ENCODE results near the gene CDK5R1. TPM values are rescaled to one million over a fixed set of nuclear protein-coding genes. Genes with fewer than 3 reads are reported as not detected.

The CDK5R1 gene
- total and polyA plus RNA-seq, 2 donors (not counting 1 experiment from before 2014, with no cell fraction given), result 2.4 to 6.2 TPM

DNA sequence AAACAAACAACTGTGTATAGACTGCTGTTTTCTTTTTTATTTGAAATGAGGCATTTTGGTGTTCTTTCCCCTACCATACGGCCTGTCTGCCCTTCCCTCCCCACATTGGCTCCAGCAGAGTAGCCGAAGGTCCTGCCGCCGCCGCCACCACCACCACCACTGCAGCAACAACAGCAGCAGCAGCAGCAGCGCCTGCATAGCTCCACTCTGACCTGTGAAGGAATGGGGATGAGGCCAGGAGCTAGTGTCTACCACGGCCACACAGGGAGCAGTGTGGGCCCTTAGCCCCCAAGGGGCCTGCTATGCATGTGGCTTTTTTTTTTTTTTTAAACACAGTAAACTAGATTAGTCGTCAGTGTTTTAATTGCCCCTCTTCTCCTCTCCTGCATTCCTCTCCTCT lies 5.6 kb upstream of the CDK5R1 start:
- H3K27ac Mint-ChIP-seq, result peak overlapping the region; percentile 15
- Histone ChIP-seq H3K9me3 (ENCODE audit: control extremely low read depth in 1 of 3, control insufficient read depth in 2 of 3, insufficient read depth in 1 of 3, low read length in 2 of 3) (no peaks in the 10 kb centered on the region), H3K36me3 (replicated peaks in 1 of 2; ENCODE audit: control extremely low read depth in 1 of 2, control insufficient read depth in 1 of 2, extremely low read depth in 1 of 2, insufficient read depth in 2 of 2, low read length in 1 of 2) (peaks cover 3 to 56% of the 10 kb centered on the region in 2 experiments), H3K4me2 (replicated peaks; ENCODE audit: low read depth, low read length, poor library complexity, severe bottlenecking) (no peak overlapping the region), H3K79me2 (ENCODE audit: control insufficient read depth, insufficient read depth, low read length) (no peaks in the 10 kb centered on the region), H3K4me1 (ENCODE audit: control insufficient read depth in 2 of 2, insufficient read depth in 2 of 2, low read length in 2 of 2) (peaks cover 10 to 15% of the 10 kb centered on the region in 2 donors), H3K4me3 (ENCODE audit: control extremely low read depth in 1 of 5, extremely low read depth in 1 of 5, insufficient read depth in 1 of 5, low read depth in 2 of 5, low read length in 4 of 5) (no peak overlapping the region), H3K27me3 (replicated peaks in 1 of 4; ENCODE audit: control extremely low read depth in 1 of 4, control insufficient read depth in 3 of 4, insufficient read depth in 4 of 4, low read length in 3 of 4) (no peaks in the 10 kb centered on the region), H3K27ac (ENCODE audit: low read length in 2 of 2) (no peak overlapping the region), H4K20me1 (ENCODE audit: control insufficient read depth, insufficient read depth, low read length, poor library complexity, severe bottlenecking) (no peaks in the 10 kb centered on the region), H3K9ac (ENCODE audit: low read length) (no peak overlapping the region), H2AFZ (ENCODE audit: insufficient read depth, low read depth, low read length, poor library complexity, severe bottlenecking) (no peak overlapping the region)
- TF ChIP-seq CTCF (IDR thresholded peaks at IDR 0.05), result no peak
- no peak for TF ChIP-seq EZH2 (IDR thresholded peaks at IDR 0.05; ENCODE audit: borderline replicate concordance, insufficient read depth, low read depth, low read length, poor library complexity, severe bottlenecking)
- intact Hi-C loops (cut with micrococcal nuclease), result loop anchor here (10.0 kb wide), 1 partner anchor 394 kb away; the partner anchor contains the start of gene MYO1D
- no peak for DNase-seq
- POLR2A ChIA-PET, result no interaction called here
- peaks cover 13% of the 10 kb centered on the region for H3K4me1 Mint-ChIP-seq
- CTCF ChIA-PET, result interaction anchor here (0.7 to 9.1 kb wide), 6 partner anchors 10 to 223 kb away, joined by 3 to 139 read pairs (median 31); no protein-coding TSS in a partner anchor
- ATAC-seq (ENCODE audit: low read depth), result no peak
- no peaks in the 10 kb centered on the region for H3K27me3 Mint-ChIP-seq
- no peaks in the 10 kb centered on the region for H3K9me3 Mint-ChIP-seq (ENCODE audit: insufficient read depth)
- WGBS (ENCODE audit: insufficient coverage), result 89% methylated on average over 2 of the region's 8 CpGs
- no peak overlapping the region for H3K4me3 Mint-ChIP-seq

- Histone ChIP-seq H3K4me1 (ENCODE audit: control insufficient read depth in 2 of 2, insufficient read depth in 2 of 2, low read length in 2 of 2) (peaks cover 14 to 19% of the 10 kb centered on the region in 2 donors), H3K27ac (ENCODE audit: low read length in 2 of 2) (peak overlapping the region in 1 of 2 donors; percentile 12), H3K27me3 (replicated peaks in 1 of 4; ENCODE audit: control extremely low read depth in 1 of 4, control insufficient read depth in 3 of 4, insufficient read depth in 4 of 4, low read length in 3 of 4) (no peaks in the 10 kb centered on the region), H3K36me3 (replicated peaks in 1 of 2; ENCODE audit: control extremely low read depth in 1 of 2, control insufficient read depth in 1 of 2, extremely low read depth in 1 of 2, insufficient read depth in 2 of 2, low read length in 1 of 2) (peaks cover 0 to 41% of the 10 kb centered on the region in 2 experiments), H3K9me3 (ENCODE audit: control extremely low read depth in 1 of 3, control insufficient read depth in 2 of 3, insufficient read depth in 1 of 3, low read length in 2 of 3) (no peaks in the 10 kb centered on the region), H3K4me2 (replicated peaks; ENCODE audit: low read depth, low read length, poor library complexity, severe bottlenecking) (no peak overlapping the region), H3K79me2 (ENCODE audit: control insufficient read depth, insufficient read depth, low read length) (peaks cover 5% of the 10 kb centered on the region), H3K4me3 (ENCODE audit: control extremely low read depth in 1 of 5, extremely low read depth in 1 of 5, insufficient read depth in 1 of 5, low read depth in 2 of 5, low read length in 4 of 5) (no peak overlapping the region), H2AFZ (ENCODE audit: insufficient read depth, low read depth, low read length, poor library complexity, severe bottlenecking) (no peak overlapping the region), H4K20me1 (ENCODE audit: control insufficient read depth, insufficient read depth, low read length, poor library complexity, severe bottlenecking) (no peaks in the 10 kb centered on the region), H3K9ac (ENCODE audit: low read length) (no peak overlapping the region)
- 82% methylated on average over 7 of the region's 11 CpGs for WGBS (ENCODE audit: insufficient coverage)
- intact Hi-C loops (cut with micrococcal nuclease), result loop anchor here (1.0 to 10.0 kb wide), 3 partner anchors 127 to 392 kb away; partner anchors contain the start of gene MYO1D
- H3K27me3 Mint-ChIP-seq, result no peaks in the 10 kb centered on the region
- H3K27ac Mint-ChIP-seq, result peak overlapping the region; percentile 51
- no peak for DNase-seq
- ChIA-PET POLR2A (no interaction called here), CTCF (interaction anchor here (0.5 to 10.2 kb wide), 25 partner anchors 9 to 301 kb away, joined by 3 to 139 read pairs (median 6); partner anchors contain the start of gene PSMD11)
- no peak overlapping the region for H3K4me3 Mint-ChIP-seq
- no peaks in the 10 kb centered on the region for H3K9me3 Mint-ChIP-seq (ENCODE audit: insufficient read depth)
- ATAC-seq (ENCODE audit: low read depth), result no peak
- TF ChIP-seq CTCF (IDR thresholded peaks at IDR 0.05), result no peak
- no peak for TF ChIP-seq EZH2 (IDR thresholded peaks at IDR 0.05; ENCODE audit: borderline replicate concordance, insufficient read depth, low read depth, low read length, poor library complexity, severe bottlenecking)
- peaks cover 16% of the 10 kb centered on the region for H3K4me1 Mint-ChIP-seq
Measured at GRCh38 chr17:32482568-32483320, 4.0 kb upstream of the CDK5R1 start.
